MM.1S (cell line): Measurements from ENCODE around the gene OR5AK2.

Experiments
- DNase-seq: peaks from one replicate; pipeline ENCODE4 v3.0.0-alpha.2; 2015
- H2AFZ ChIP-seq: fragments of 300-600 bp; sonication (generic); 2 replicates; pipeline ENCODE4 v1.6.0; 2016; ENCODE audit warnings: antibody characterized with exemption, low read length
- H3F3A ChIP-seq: fragments of 300-600 bp; sonication (generic); 2 replicates; pipeline ENCODE4 v1.6.1; 2016; ENCODE audit warnings: mild to moderate bottlenecking, antibody characterized with exemption, low read length, moderate library complexity, mixed read lengths; ENCODE audit not compliant: insufficient read depth
- H3K27ac ChIP-seq: fragments of 300-600 bp; sonication (generic); 2 replicates; pipeline ENCODE4 v1.5.1; 2016; ENCODE audit warnings: mild to moderate bottlenecking, low read length
- H3K27me3 ChIP-seq: fragments of 300-600 bp; sonication (generic); replicated peaks from 2 replicates; pipeline ENCODE4 v1.6.0; 2016; ENCODE audit warnings: low read length; ENCODE audit not compliant: insufficient read depth
- H3K36me3 ChIP-seq: fragments of 300-600 bp; sonication (generic); replicated peaks from 2 replicates; pipeline ENCODE4 v1.6.1; 2016; ENCODE audit warnings: mild to moderate bottlenecking, low read length, mixed read lengths; ENCODE audit not compliant: insufficient read depth
- H3K4me1 ChIP-seq: fragments of 300-600 bp; sonication (generic); 2 replicates; pipeline ENCODE4 v1.6.1; 2016; ENCODE audit warnings: low read length, mixed read lengths
- H3K4me2 ChIP-seq: fragments of 300-600 bp; sonication (generic); 2 replicates; pipeline ENCODE4 v1.6.0; 2016; ENCODE audit warnings: low read depth, low read length
- H3K4me3 ChIP-seq: fragments of 300-600 bp; sonication (generic); 2 replicates; pipeline ENCODE4 v1.5.1; 2016; ENCODE audit warnings: low read length, mixed read lengths
- H3K79me2 ChIP-seq: fragments of 300-600 bp; sonication (generic); 2 replicates; pipeline ENCODE4 v1.6.1; 2016; ENCODE audit warnings: mixed run types, low read length, mixed read lengths
- H3K9ac ChIP-seq: fragments of 300-600 bp; sonication (generic); 2 replicates; pipeline ENCODE4 v1.6.1; 2016; ENCODE audit warnings: low read length, mixed read lengths
- H3K9me2 ChIP-seq: fragments of 300-600 bp; sonication (generic); replicated peaks from 2 replicates; pipeline ENCODE4 v1.6.1; 2016; ENCODE audit warnings: mild to moderate bottlenecking, low read length, mixed read lengths; ENCODE audit not compliant: insufficient read depth
- H3K9me3 ChIP-seq: fragments of 300-600 bp; sonication (generic); replicated peaks from 2 replicates; pipeline ENCODE4 v1.6.1; 2016; ENCODE audit warnings: mild to moderate bottlenecking, low read length, mixed read lengths; ENCODE audit not compliant: insufficient read depth
- H4K20me1 ChIP-seq: fragments of 300-600 bp; sonication (generic); 2 replicates; pipeline ENCODE4 v1.6.1; 2016; ENCODE audit warnings: mild to moderate bottlenecking, low read length, moderate library complexity, mixed read lengths; ENCODE audit not compliant: insufficient read depth
- EZH2 ChIP-seq: fragments of 300-600 bp; sonication (generic); optimal IDR thresholded peaks from 2 replicates; pipeline ENCODE3; 2017; ENCODE audit warnings: low read depth, mild to moderate bottlenecking, antibody characterized with exemption, low read length, mixed read lengths
- EZH2phosphoT487 ChIP-seq: fragments of 300-600 bp; sonication (generic); IDR thresholded peaks from 2 replicates; pipeline ENCODE4 v1.6.1; 2018; ENCODE audit warnings: antibody characterized with exemption, low read length
- TF ChIP-seq, protein P1 (sequence below): fragments of 300-600 bp; sonication (generic); IDR thresholded peaks from 2 replicates; pipeline ENCODE4 v1.5.1; 2016; ENCODE audit warnings: antibody characterized with exemption, low read length, mixed read lengths

OR5AK2 gene

DNA sequence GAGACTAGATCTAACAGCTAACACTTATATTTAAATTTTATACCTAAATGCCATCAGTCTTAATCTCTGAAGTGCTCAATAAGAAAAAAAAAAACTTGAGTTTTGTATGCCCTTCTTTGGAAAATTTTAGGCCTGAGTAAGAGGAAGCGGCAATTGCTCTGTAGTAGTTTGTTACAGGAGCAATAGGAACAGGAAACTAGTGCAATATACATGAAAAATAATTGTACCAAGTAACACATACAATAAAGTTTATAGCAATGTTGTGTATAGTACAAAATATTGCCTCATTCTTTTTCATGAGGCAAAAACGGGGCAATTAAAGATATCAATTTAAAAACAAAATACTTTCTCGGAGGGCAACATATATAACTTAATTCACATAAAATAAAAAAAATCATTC lies 19.7 kb downstream of the OR5AK2 start:
- Histone ChIP-seq H3K4me2 (no peak overlapping the region), H4K20me1 (no peaks in the 10 kb centered on the region), H3K27ac (no peak overlapping the region), H3K4me1 (no peaks in the 10 kb centered on the region), H3K9me2 (no peaks in the 10 kb centered on the region), H3K9me3 (no peaks in the 10 kb centered on the region), H3K36me3 (no peaks in the 10 kb centered on the region), H3K27me3 (no peaks in the 10 kb centered on the region), H3F3A (no peaks in the 10 kb centered on the region), H3K9ac (no peak overlapping the region), H3K79me2 (no peaks in the 10 kb centered on the region), H2AFZ (no peak overlapping the region), H3K4me3 (no peak overlapping the region)
- TF ChIP-seq, protein P1, sequence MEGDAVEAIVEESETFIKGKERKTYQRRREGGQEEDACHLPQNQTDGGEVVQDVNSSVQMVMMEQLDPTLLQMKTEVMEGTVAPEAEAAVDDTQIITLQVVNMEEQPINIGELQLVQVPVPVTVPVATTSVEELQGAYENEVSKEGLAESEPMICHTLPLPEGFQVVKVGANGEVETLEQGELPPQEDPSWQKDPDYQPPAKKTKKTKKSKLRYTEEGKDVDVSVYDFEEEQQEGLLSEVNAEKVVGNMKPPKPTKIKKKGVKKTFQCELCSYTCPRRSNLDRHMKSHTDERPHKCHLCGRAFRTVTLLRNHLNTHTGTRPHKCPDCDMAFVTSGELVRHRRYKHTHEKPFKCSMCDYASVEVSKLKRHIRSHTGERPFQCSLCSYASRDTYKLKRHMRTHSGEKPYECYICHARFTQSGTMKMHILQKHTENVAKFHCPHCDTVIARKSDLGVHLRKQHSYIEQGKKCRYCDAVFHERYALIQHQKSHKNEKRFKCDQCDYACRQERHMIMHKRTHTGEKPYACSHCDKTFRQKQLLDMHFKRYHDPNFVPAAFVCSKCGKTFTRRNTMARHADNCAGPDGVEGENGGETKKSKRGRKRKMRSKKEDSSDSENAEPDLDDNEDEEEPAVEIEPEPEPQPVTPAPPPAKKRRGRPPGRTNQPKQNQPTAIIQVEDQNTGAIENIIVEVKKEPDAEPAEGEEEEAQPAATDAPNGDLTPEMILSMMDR, result no peak
- TF ChIP-seq EZH2 (no peak), EZH2phosphoT487 (no peak)
- DNase-seq, result no peak

DNA sequence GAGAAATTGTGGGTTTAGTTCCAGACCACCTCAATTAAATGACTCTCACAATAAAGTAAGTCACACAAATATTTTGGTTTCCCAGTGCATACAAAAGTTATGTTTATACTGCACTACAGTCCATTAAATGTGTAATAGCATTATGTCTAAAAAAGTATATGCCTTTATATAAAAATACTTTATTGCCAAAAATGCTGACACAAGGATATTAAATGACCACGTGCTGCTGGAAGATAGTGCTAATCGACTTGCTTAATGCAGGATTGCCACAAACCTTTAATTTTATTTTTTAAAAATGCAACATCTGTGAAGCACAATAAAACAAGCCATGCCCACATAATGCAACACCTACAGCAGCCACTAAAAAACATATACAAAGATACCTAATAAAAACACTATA lies 27.0 kb downstream of the OR5AK2 start:
- H2AFZ ChIP-seq, result no peak overlapping the region
- H3K9me3 ChIP-seq, result no peaks in the 10 kb centered on the region
- H3K79me2 ChIP-seq, result no peaks in the 10 kb centered on the region
- TF ChIP-seq, protein P1, result no peak
- TF ChIP-seq EZH2, result no peak
- H3K4me3 ChIP-seq, result no peak overlapping the region
- no peaks in the 10 kb centered on the region for H4K20me1 ChIP-seq
- H3K27ac ChIP-seq, result no peak overlapping the region
- H3K27me3 ChIP-seq, result no peaks in the 10 kb centered on the region
- no peaks in the 10 kb centered on the region for H3K4me1 ChIP-seq
- no peak for DNase-seq
- H3K36me3 ChIP-seq, result no peaks in the 10 kb centered on the region
- no peaks in the 10 kb centered on the region for H3F3A ChIP-seq
- H3K9ac ChIP-seq, result no peak overlapping the region
- no peak overlapping the region for H3K4me2 ChIP-seq
- no peaks in the 10 kb centered on the region for H3K9me2 ChIP-seq

DNA sequence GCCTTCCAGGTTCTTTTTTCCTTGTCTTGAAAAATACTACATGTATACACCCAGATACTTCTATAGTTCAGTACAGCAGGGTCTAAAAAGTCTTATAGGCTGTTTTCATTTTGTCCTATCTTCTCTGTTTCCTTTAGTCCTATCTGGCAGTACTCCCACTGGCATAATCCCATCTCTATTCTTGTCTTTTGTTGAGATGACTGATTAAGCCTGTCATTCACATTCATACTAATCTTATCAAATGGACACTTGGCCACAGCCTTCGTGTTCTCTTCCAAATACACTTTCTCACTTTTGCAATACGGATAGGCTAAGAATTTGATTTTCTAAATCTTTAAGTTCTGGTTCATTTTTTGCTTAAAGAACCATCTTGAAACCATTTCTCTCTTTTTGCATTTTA lies 42.8 kb downstream of the OR5AK2 start:
- H3K36me3 ChIP-seq, result no peaks in the 10 kb centered on the region
- H3K4me1 ChIP-seq, result no peaks in the 10 kb centered on the region
- H3K9me3 ChIP-seq, result no peaks in the 10 kb centered on the region
- no peak for DNase-seq
- H3K27ac ChIP-seq, result no peak overlapping the region
- no peaks in the 10 kb centered on the region for H3K27me3 ChIP-seq
- no peak overlapping the region for H2AFZ ChIP-seq
- H3K9me2 ChIP-seq, result no peaks in the 10 kb centered on the region
- H3F3A ChIP-seq, result no peaks in the 10 kb centered on the region
- H3K79me2 ChIP-seq, result no peaks in the 10 kb centered on the region
- no peak overlapping the region for H3K4me3 ChIP-seq
- TF ChIP-seq EZH2 (no peak), EZH2phosphoT487 (no peak)
- H4K20me1 ChIP-seq, result no peaks in the 10 kb centered on the region
- H3K9ac ChIP-seq, result no peak overlapping the region
- H3K4me2 ChIP-seq, result no peak overlapping the region
